Epithelial cell of esophagus (primary cell): ENCODE results near the gene NISCH.

Experiments used
- DNase-seq: peaks from one replicate; pipeline ENCODE4 v3.0.0; 2010; ENCODE audit warnings: low read depth
- H3K4me3 ChIP-seq: 2 replicates; pipeline ENCODE4 v1.5.1; 2011; ENCODE audit warnings: mild to moderate bottlenecking, low read length, control low read depth
- TF ChIP-seq, protein P1 (sequence below): IDR thresholded peaks from 2 replicates; pipeline ENCODE4 v1.5.1; 2011; ENCODE audit warnings: low read depth, mild to moderate bottlenecking, low read length, control low read depth, inconsistent platforms; ENCODE audit not compliant: insufficient read depth; ENCODE audit errors: missing control alignments

Gene NISCH

DNA sequence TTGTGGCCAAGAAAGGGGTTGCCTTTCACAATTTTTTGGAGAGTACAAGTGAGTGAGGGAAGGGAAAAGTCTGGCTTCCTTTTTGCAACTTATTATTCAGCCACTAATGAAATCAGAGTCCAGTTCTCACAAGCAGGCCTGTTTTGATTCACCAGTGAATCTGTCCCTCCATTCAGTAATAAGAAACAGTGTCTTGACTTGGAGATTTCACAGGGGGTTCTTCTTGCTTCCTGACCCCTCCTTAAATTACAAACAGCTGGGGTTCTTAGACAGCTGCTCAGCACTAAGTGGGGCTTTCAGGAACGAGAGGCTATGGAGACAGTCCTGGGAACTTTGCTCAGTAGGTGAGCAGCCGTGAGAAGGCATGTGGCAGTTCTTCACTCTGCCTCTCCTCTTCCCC, 35.0 kb upstream of the NISCH start:
- TF ChIP-seq, protein P1, sequence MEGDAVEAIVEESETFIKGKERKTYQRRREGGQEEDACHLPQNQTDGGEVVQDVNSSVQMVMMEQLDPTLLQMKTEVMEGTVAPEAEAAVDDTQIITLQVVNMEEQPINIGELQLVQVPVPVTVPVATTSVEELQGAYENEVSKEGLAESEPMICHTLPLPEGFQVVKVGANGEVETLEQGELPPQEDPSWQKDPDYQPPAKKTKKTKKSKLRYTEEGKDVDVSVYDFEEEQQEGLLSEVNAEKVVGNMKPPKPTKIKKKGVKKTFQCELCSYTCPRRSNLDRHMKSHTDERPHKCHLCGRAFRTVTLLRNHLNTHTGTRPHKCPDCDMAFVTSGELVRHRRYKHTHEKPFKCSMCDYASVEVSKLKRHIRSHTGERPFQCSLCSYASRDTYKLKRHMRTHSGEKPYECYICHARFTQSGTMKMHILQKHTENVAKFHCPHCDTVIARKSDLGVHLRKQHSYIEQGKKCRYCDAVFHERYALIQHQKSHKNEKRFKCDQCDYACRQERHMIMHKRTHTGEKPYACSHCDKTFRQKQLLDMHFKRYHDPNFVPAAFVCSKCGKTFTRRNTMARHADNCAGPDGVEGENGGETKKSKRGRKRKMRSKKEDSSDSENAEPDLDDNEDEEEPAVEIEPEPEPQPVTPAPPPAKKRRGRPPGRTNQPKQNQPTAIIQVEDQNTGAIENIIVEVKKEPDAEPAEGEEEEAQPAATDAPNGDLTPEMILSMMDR = no peak
- no peak overlapping the region for H3K4me3 ChIP-seq
- no peak for DNase-seq

DNA sequence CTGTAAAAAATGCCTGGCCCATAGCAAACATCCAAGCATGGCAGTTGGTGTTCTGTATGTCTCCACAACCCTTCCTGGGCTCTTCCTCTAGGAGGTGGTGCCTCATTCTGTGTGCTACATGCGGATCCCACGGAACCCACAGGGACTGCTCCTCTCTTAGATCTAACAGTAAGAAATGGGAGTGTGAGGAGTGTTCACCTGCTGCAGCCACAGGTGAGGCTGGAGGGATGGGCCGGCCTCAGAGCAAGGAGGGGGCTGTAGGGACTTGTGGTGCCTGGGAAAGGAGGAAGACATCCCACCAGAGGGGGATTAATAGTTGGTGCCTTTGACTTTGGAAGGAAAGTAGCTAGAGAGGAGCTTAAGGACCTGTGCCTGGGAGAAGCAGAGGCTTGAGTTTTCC, 32.7 kb upstream of the NISCH start:
- no peak for DNase-seq
- TF ChIP-seq, protein P1 = no peak
- no peak overlapping the region for H3K4me3 ChIP-seq

DNA sequence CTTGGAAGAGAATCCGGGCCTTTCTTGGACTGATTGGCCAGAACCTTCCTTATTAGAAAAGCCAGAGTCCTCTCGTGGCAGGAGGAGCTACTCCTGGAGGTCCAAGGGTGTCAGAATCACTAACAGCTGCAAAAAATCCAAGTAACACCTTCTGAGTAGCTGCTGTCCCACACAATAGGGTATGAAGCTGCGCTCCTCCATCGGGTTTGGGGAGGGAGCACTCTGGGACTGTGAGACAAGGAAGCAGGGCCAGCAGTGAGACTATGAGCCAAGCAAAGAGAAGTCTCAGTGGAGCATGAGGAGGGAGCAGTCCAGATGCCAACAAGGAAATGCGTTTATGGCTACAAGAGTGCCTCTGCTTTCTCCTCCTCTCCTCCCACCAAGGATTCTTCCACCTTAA, 32.2 kb upstream of the NISCH start:
- no peak overlapping the region for H3K4me3 ChIP-seq
- no peak for DNase-seq
- TF ChIP-seq, protein P1 = no peak

DNA sequence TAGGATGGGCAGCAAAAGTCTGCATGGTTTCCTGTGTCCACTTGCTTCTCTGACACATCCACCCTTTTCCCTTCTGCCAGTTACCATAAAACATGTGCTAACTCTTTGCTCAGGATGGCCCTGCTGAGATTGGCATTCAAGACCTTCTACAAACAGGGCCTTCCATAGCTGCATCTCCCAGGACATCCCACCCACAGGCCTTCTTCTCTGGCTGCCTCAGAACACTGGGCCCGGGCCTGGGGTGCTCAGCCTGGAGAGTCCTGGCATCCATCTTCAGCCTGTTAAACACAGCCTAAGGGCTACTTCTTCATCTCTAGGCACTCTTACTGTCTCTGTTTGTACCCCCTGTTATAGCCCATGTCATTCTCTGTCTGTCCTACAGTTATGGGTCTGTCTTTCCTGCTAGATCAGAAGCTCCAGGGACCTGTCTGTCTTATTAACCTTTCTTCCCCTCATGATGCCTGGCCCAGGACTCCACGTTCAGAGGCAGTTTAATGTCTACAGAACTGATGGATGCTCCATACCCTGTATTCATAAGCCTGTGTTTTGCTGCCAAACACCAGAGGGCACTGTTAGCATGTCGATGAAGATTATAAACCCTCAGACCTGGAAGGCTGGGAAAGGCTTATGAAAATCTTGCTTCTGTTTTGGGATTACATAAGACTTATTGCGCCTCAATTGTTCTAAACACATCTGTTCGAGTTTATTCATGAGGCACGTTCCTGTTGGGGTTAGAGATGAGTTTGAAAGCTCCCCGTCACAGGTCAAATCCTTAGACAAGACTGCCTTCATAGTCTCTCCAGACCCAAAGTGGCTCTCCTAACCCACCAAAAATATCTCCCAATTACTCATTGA, 27.0 kb upstream of the NISCH start:
- no peak overlapping the region for H3K4me3 ChIP-seq
- peak; percentile 78 for DNase-seq
- TF ChIP-seq, protein P1 = peak; percentile 84

DNA sequence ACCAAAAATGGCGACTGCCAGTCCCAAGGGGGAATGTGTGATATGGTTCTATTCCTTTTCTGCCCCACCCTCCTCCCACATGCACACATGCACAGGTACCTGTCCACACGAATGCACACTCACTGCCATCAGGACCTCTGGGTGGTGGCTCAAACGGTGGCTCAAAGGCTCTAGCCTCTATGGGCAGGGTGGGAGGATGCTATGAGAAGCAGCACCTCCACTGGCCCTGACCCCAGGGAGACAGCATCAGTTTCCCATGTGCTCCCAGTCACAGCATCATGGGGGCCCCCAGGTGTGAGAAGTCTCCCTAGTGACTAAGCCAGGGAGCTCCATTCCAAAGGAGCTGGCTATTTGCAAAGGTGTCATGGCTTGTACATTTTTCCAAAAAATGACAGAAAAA, 26.4 kb upstream of the NISCH start:
- TF ChIP-seq, protein P1 = no peak
- DNase-seq = no peak

DNA sequence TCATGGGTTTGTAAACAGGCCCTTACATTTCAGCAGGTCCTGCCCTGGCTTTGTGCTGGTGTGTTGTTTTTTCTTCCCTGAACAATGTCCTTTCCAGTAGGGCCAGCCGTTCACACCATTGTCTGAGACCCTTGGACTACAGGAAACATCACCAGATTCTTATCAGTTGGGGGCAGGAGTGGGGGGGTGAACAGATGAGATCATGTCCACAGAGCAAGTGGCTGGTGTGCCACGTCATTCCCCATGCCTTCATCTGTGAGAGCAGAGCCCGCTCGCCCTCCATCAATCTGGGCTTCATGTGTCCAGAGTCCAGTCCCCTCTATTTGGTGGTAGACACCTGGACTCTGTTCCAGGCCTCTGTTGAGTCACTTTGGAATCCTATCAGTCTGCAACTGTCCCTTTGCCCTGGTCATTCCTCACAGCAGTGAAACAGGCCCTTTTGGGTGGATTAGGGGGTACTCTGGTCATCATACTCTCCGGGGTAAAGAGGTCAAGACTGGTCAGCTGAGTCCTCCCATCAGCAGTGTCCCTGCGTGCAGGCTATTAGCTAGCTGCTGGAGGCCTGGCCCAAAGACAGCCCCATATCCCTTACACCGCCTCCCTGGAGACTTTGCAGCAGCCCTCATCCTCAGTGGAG, 25.5 kb upstream of the NISCH start:
- H3K4me3 ChIP-seq = no peak overlapping the region
- TF ChIP-seq, protein P1 = no peak
- no peak for DNase-seq

More for the DNA sequence above, 26.4 kb upstream of the NISCH start:
- no peak overlapping the region for H3K4me3 ChIP-seq

DNA sequence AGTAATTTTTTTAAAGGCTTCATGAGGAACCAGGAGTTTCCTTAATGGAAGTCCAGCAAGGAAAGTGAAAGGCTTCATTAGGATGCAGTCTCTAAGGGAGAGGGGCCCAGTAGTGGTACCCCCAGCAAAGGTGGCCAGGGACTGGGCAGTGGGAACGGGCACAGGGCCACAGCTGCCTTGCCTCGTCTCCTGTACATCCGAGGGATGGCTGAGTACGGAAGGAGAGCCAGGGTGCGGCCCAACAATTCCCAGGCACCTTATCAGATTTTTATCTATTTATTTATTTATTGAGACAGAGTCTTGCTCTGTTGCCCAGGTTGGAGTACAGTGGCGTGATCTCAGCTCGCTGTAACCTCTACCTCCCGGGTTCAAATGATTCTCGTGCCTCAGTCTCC, 25.0 kb upstream of the NISCH start:
- H3K4me3 ChIP-seq = no peak overlapping the region
- DNase-seq = no peak
- TF ChIP-seq, protein P1 = no peak
